Gastroesophageal sphincter (tissue), 3 donors: ENCODE data around the gene MLXIP.
A peak's percentile ranks its signal among the peaks of the same experiment; 100 is the strongest.

Experiments
- CTCF ChIP-seq, 4 experiments: fragments of 200-600 bp in 2 of 4; fragments of 450-650 bp in 2 of 4; sonication (generic) in 1 of 4; IDR thresholded peaks; one replicate each; pipeline ENCODE4 v1.5.1; 2017 to 2019; ENCODE audit warnings: antibody characterized with exemption in 4 of 4, mild to moderate bottlenecking in 2 of 4, moderate library complexity in 2 of 4
- EP300 ChIP-seq: sonication (generic); formaldehyde crosslinking; IDR thresholded peaks from one replicate; pipeline ENCODE4 v1.6.1; 2017; ENCODE audit warnings: antibody characterized with exemption, mild to moderate bottlenecking
- POLR2A ChIP-seq, 2 donors: fragments of 450-650 bp; IDR thresholded peaks; one replicate each; pipeline ENCODE4 v1.6.1; 2017; ENCODE audit warnings: antibody characterized with exemption in 2 of 2, mild to moderate bottlenecking in 2 of 2, moderate library complexity in 1 of 2
- POLR2AphosphoS5 ChIP-seq: sonication (generic); formaldehyde crosslinking; IDR thresholded peaks from one replicate; pipeline ENCODE4 v1.6.1; 2017; ENCODE audit warnings: antibody characterized with exemption

GRCh38 chr12:122051231-122051876 is 27.2 kb upstream of the MLXIP start:
- TF ChIP-seq POLR2A (IDR thresholded peaks at IDR 0.05) (no peak), CTCF (IDR thresholded peaks at IDR 0.05) (no peak), EP300 (no peak), POLR2AphosphoS5 (peak; percentile 66)
